NCI-H510A treated with DMSO at 0.1 percent for 48 hours (cell line): Measurements from ENCODE around the gene THBS1.

ENCODE experiments used
- DNase-seq: peaks from one replicate; lab custom pipeline; 2025; lab: John Stamatoyannopoulos, UW

The THBS1 gene

GRCh38 chr15:39608185-39609139 is 27.6 kb downstream of the THBS1 start:
- DNase-seq = no peak

- no peak for DNase-seq
These were observed 28.5 kb downstream of the THBS1 start for GRCh38 chr15:39609166-39609916.

DNA sequence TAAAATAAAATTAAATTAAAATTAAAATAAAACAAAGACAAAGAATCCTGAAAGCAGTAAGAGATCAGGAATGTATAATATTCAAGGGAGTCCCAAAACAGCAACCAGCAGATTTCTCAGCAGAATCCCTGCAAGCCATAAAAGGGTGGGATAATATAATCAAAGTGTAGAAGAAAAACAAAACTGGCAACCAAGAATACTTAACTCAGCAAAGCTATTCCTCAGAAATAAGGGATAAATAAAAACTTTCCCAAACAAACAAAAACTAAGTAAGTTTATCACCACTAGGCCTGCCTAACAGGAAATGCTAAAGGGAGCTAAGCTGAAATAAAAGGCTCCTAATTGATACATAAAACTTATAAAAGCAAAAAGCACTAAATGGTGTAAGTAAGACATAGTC is 29.8 kb downstream of the THBS1 start:
- no peak for DNase-seq

GRCh38 chr15:39613271-39613670 is 32.4 kb downstream of the THBS1 start:
- no peak for DNase-seq

- DNase-seq = no peak
These were observed 33.0 kb downstream of the THBS1 start for GRCh38 chr15:39613861-39614260.

DNA sequence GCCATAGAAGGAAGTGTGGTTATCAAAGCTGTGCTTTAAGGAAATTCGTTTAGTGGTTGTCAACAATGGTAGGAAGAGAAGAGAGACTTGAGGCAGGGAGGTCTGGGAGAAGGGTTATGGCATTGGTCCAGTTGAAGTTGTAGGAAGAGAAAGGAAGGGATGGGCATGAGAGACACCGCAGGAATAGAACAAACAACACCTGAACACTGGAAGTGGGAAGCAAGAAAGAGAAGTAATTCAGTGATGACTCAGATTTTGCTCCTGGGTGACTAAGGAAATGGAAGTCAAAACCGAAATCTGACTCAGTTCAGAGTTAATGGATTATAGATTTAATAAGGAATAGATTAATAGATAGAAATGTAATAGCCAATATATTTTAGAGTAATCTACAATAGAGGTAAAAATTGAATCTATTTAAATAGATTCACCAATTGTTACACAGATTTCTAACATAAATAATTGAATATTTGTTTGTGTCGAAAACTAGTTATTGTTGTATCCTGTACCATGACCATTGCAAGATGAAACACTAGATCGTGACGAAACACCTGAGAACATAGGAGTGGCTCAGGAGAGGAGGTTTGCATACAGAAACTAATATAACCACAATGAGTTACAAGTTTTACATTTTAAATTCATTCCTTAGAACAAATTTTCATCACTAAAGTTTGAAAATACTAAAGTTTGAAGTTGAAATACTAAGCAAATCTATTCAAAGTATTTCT is 36.0 kb downstream of the THBS1 start:
- no peak for DNase-seq

GRCh38 chr15:39618063-39618823 is 37.4 kb downstream of the THBS1 start:
- DNase-seq = no peak

- DNase-seq = peak; percentile 1
These were observed 40.3 kb downstream of the THBS1 start for GRCh38 chr15:39621210-39621609.

- DNase-seq = no peak
These were observed 41.1 kb downstream of the THBS1 start for GRCh38 chr15:39621976-39622375.

DNA sequence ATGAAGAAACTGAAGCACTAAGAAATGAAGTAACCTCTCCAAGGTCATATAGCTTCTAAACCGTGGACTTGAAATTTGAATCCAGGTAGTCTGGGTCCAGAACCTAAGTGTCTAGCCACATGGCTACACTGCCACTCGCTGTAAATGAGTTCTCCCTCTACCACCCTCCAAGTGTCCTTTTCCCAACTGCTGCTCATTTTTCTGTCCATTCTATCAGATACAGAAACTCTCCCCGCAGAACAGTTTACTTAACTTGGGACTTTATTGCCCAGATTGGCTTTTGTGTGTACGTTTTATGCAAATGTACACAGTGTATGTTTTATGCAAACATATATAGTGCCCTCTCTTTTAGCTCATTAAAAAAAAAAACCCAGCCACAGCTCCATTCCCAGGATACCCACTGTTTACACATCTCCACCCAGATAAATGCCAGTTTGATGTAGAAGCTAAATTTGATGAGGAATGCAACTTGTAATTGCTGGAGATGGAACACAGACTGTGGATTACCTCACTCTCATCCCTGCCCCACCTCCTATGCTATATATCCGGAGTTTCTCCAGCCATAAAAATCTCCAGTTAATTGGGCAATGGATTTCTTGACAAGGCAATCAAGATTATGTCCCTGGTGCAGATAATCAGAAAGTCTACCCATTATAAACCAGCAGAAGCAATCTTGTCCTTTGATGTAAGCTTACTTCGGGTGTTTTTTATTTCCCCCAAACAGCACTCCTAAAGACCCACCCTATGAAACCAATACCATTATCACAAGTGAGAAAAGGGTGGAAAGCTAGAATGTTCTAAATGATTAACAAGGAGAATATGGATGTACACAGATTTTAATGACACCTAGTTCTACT is 42.0 kb downstream of the THBS1 start:
- DNase-seq = no peak

- DNase-seq = no peak
These were observed 42.7 kb downstream of the THBS1 start for GRCh38 chr15:39623529-39623931.

- DNase-seq = no peak
These were observed 43.9 kb downstream of the THBS1 start for GRCh38 chr15:39624806-39625205.

- no peak for DNase-seq
These were observed 44.6 kb downstream of the THBS1 start for GRCh38 chr15:39625451-39625850.

- DNase-seq = no peak
These were observed 45.0 kb downstream of the THBS1 start for GRCh38 chr15:39625856-39626255.

GRCh38 chr15:39627451-39628143 is 46.7 kb downstream of the THBS1 start:
- DNase-seq = no peak

GRCh38 chr15:39628144-39628508 is 47.2 kb downstream of the THBS1 start:
- DNase-seq = no peak

DNA sequence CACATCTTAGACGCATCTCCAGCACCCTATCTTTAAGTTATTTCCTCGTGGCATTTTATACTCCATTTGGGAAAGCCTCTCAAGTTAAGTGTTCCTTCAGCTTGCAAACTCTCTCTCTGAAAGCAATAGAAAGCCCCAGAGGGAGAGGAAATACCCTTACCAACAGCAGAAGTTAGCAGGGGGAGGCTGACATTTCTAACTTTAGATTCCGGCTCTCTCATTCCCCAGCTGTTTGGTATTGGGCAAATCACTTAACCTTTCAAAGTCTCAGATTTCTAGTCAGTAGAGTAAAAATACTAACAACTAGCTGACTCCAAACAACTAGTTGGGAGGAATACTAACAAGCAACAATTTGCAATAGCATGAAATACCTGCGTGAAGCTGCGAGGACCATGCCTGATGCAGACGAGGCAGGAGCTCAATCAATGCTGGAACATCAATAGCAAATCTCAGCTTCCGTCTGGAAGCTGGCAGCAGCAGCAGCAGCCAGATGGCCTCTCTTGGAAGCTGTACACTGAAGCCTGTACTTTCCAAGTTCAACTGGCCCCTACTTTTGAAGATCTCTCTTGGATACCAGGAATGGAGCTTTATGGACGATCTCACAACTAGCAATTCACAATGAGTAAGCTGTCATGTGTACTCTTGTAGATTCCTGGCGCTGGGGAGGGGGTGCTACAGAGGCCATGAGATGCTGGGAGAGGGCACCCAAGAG is 47.8 kb downstream of the THBS1 start:
- DNase-seq = no peak

GRCh38 chr15:39629371-39629770 is 48.5 kb downstream of the THBS1 start:
- no peak for DNase-seq

GRCh38 chr15:39629906-39630305 is 49.0 kb downstream of the THBS1 start:
- DNase-seq = peak; percentile 1

GRCh38 chr15:39631357-39631756 is 50.5 kb downstream of the THBS1 start:
- no peak for DNase-seq
